Liver (tissue), 9 donors: ENCODE measurements around the gene PPP6R3. TPM values are rescaled to one million over a fixed set of nuclear protein-coding genes. Genes with fewer than 3 reads are reported as not detected.
A peak's percentile ranks its signal among the peaks of the same experiment; 100 is the strongest.
"Not testable (repeated sequence)": the region's sequence is repeated elsewhere in the genome, so short reads cannot be mapped to it uniquely, and the experiment has no call there.

Experiments
- DNase-seq: peaks from one replicate; pipeline ENCODE4 v3.0.0-alpha.2; 2017; ENCODE audit warnings: low spot score
- H3K27ac ChIP-seq, 2 donors: one replicate each; pipeline ENCODE4 v1.7.0; 2013; ENCODE audit warnings: inconsistent platforms in 2 of 2, low read length in 2 of 2, control low read depth in 1 of 2, low read depth in 1 of 2, mild to moderate bottlenecking in 1 of 2
- H3K27me3 ChIP-seq, 4 donors: one replicate each; pipeline versions ENCODE4 v1.6.1 to v1.7.0; 2013; ENCODE audit warnings: low read length in 3 of 4, inconsistent platforms in 1 of 4, mild to moderate bottlenecking in 1 of 4, moderate library complexity in 1 of 4; ENCODE audit not compliant: control insufficient read depth in 4 of 4, insufficient read depth in 4 of 4
- H3K36me3 ChIP-seq, 4 donors: one replicate each; pipeline versions ENCODE4 v1.6.1 to v1.7.0; 2013; ENCODE audit warnings: low read length in 3 of 4, mild to moderate bottlenecking in 3 of 4, low read depth in 1 of 4, moderate library complexity in 1 of 4; ENCODE audit not compliant: control insufficient read depth in 4 of 4, insufficient read depth in 3 of 4
- H3K4me1 ChIP-seq, 4 donors: one replicate each; pipeline versions ENCODE4 v1.6.1 to v1.7.0; 2013; ENCODE audit warnings: low read length in 3 of 4, mild to moderate bottlenecking in 3 of 4, moderate library complexity in 1 of 4; ENCODE audit not compliant: control insufficient read depth in 4 of 4, insufficient read depth in 4 of 4
- H3K4me3 ChIP-seq, 3 donors: one replicate each; pipeline versions ENCODE4 v1.6.1 to v1.7.0; 2013; ENCODE audit warnings: low read length in 3 of 3, control low read depth in 1 of 3, low read depth in 1 of 3, mild to moderate bottlenecking in 1 of 3
- H3K9ac ChIP-seq, 2 donors: one replicate each; pipeline ENCODE4 v1.7.0; 2013; ENCODE audit warnings: low read length in 2 of 2, mild to moderate bottlenecking in 2 of 2, moderate library complexity in 2 of 2, control low read depth in 1 of 2, low read depth in 1 of 2
- H3K9me3 ChIP-seq, 4 donors: one replicate each; pipeline versions ENCODE4 v1.6.1 to v1.7.0; 2013; ENCODE audit warnings: low read length in 3 of 4; ENCODE audit not compliant: control insufficient read depth in 4 of 4
- EGR1 ChIP-seq, 2 donors: IDR thresholded peaks; 2 replicates each; pipeline ENCODE4 v1.6.1; 2016 to 2018; ENCODE audit warnings: antibody characterized with exemption in 2 of 2, low read depth in 2 of 2
- FOXA1 ChIP-seq: IDR thresholded peaks from 2 replicates; pipeline ENCODE4 v1.6.1; 2016; ENCODE audit warnings: antibody characterized with exemption
- FOXA2 ChIP-seq: IDR thresholded peaks from 2 replicates; pipeline ENCODE4 v1.6.1; 2016; ENCODE audit warnings: antibody characterized with exemption
- GABPA ChIP-seq, 2 donors: IDR thresholded peaks in 1 of 2; conservative IDR thresholded peaks in 1 of 2; 2 replicates each; pipeline ENCODE4 v1.6.1; 2016; ENCODE audit warnings: antibody characterized with exemption in 2 of 2, mild to moderate bottlenecking in 1 of 2, moderate library complexity in 1 of 2
- HNF4A ChIP-seq, 2 donors: conservative IDR thresholded peaks; 2 replicates each; pipeline ENCODE4 v1.6.1; 2016; ENCODE audit warnings: antibody characterized with exemption in 2 of 2, mild to moderate bottlenecking in 2 of 2
- HNF4G ChIP-seq: IDR thresholded peaks from 2 replicates; pipeline ENCODE4 v1.6.1; 2016; ENCODE audit warnings: antibody characterized with exemption
- JUND ChIP-seq, 2 donors: IDR thresholded peaks; 2 replicates each; pipeline ENCODE4 v1.6.1; 2016; ENCODE audit warnings: antibody characterized with exemption in 2 of 2
- NR2F2 ChIP-seq: IDR thresholded peaks from 2 replicates; pipeline ENCODE4 v1.6.1; 2016; ENCODE audit warnings: antibody characterized with exemption
- RAD21 ChIP-seq, 2 donors: IDR thresholded peaks; 2 replicates each; pipeline ENCODE4 v1.6.1; 2016; ENCODE audit warnings: antibody characterized with exemption in 2 of 2, mild to moderate bottlenecking in 2 of 2
- RXRA ChIP-seq, 2 donors: IDR thresholded peaks; 2 replicates each; pipeline ENCODE4 v1.6.1; 2017 to 2018; ENCODE audit warnings: antibody characterized with exemption in 2 of 2, mild to moderate bottlenecking in 1 of 2
- SP1 ChIP-seq: IDR thresholded peaks from 2 replicates; pipeline ENCODE4 v1.6.1; 2018; ENCODE audit warnings: antibody characterized with exemption, mild to moderate bottlenecking
- TAF1 ChIP-seq: conservative IDR thresholded peaks from 2 replicates; pipeline ENCODE4 v1.6.1; 2016; ENCODE audit warnings: antibody characterized with exemption, mild to moderate bottlenecking
- YY1 ChIP-seq: IDR thresholded peaks from 2 replicates; pipeline ENCODE4 v1.6.1; 2016; ENCODE audit warnings: antibody characterized with exemption, mild to moderate bottlenecking
- WGBS: extraction: QIAGEN DNeasy Blood & Tissue Kit; methylation state at CpG from one replicate; pipeline ENCODE4 v1.1.7; 2013; 5-methylcytosine and 5-hydroxymethylcytosine counted together
- polyA plus RNA-seq, 2 donors: library from polyadenylated mRNA; stranded (reverse) in 1 of 2; unstranded in 1 of 2; fragments of 200-250 nt in 1 of 2; fragments of >200 nt in 1 of 2; fragmentation: Nextera tagmentation in 1 of 2; extraction: Ambion mirVana in 1 of 2; gene quantifications; one replicate each; pipeline versions ENCODE4 v1.2.1 to v1.2.3, GENCODE V29; 2013 to 2015
- total RNA-seq, 2 donors: library from RNA; depleted of rRNA; stranded (reverse); fragments of >200 nt; gene quantifications; one replicate each; pipeline ENCODE4 v1.2.3, GENCODE V29; 2014
- TF ChIP-seq, protein P1 (sequence below): fragments of 150-350 bp; IDR thresholded peaks from 2 replicates; pipeline ENCODE4 v1.5.1; 2017; ENCODE audit warnings: improper control_type of control experiment, low read depth, low read length; ENCODE audit not compliant: missing input control
- TF ChIP-seq, protein P2 (sequence below): IDR thresholded peaks from 2 replicates; pipeline ENCODE4 v1.6.1; 2016; ENCODE audit warnings: antibody characterized with exemption
- TF ChIP-seq, protein P3 (sequence below): IDR thresholded peaks from 2 replicates; pipeline ENCODE4 v1.6.1; 2016; ENCODE audit warnings: antibody characterized with exemption
- TF ChIP-seq, protein P4 (sequence below): IDR thresholded peaks from 2 replicates; pipeline ENCODE4 v1.6.1; 2016; ENCODE audit warnings: antibody characterized with exemption
- TF ChIP-seq, protein P5 (sequence below): IDR thresholded peaks from 2 replicates; pipeline ENCODE4 v1.6.1; 2016; ENCODE audit warnings: antibody characterized with exemption, mild to moderate bottlenecking
- donor health status: healthy.
- donor health status: healthy.
- donor health status: healthy.
- donor health status: healthy.
- donor health status: healthy.

PPP6R3 gene
- total and polyA plus RNA-seq, 4 donors = 12.3 to 101 (median 58.1) TPM

DNA sequence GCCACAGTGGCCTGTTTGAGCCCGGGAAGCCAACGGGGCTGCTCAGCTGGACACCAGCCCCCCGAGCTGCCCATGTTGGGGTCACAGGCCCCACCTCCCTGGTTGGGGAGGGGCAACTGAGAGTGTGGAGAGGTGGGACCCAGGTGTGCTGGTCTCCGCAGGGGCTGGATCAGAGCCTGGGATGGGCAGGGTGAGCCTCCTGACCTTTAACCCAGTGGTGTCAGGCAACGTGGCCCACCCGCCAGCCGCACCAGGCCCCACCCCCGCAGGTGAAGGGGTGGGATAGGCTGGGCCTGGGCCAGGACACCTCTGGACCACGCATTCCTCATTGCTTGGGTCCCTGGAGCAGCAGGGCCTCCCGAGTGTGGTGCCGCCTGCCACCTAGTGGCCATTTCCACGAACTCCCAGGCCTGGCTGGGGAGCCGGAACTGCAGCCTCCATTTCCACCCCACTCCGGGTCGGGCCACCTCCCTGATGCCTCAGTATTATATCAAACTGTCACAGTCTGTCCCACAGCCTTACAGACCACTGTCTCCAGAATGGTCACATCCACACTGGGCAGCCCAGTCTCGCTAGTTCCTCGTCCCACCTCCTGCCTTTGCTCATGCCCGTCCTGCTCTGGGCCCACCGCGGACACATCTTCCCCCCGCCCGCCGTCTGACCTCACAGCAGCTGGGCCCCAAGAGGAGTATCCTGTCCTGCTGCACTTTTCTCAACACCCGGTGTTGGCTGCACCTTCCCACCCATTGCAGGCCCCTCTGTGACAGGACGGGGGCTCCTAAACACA lies 13.3 kb upstream of the PPP6R3 start:
- H3K9me3 ChIP-seq = no peaks in the 10 kb centered on the region
- H3K4me1 ChIP-seq = no peaks in the 10 kb centered on the region
- H3K9ac ChIP-seq = no peak overlapping the region
- H3K4me3 ChIP-seq = no peak overlapping the region
- H3K27me3 ChIP-seq = no peaks in the 10 kb centered on the region
- peak; percentile 85 for DNase-seq
- peaks cover 6 to 40% (median 14%) of the 10 kb centered on the region in 4 donors for H3K36me3 ChIP-seq
- WGBS = 50% methylated on average over 25 of the region's 25 CpGs
- H3K27ac ChIP-seq = no peak overlapping the region
- TF ChIP-seq, protein P1, sequence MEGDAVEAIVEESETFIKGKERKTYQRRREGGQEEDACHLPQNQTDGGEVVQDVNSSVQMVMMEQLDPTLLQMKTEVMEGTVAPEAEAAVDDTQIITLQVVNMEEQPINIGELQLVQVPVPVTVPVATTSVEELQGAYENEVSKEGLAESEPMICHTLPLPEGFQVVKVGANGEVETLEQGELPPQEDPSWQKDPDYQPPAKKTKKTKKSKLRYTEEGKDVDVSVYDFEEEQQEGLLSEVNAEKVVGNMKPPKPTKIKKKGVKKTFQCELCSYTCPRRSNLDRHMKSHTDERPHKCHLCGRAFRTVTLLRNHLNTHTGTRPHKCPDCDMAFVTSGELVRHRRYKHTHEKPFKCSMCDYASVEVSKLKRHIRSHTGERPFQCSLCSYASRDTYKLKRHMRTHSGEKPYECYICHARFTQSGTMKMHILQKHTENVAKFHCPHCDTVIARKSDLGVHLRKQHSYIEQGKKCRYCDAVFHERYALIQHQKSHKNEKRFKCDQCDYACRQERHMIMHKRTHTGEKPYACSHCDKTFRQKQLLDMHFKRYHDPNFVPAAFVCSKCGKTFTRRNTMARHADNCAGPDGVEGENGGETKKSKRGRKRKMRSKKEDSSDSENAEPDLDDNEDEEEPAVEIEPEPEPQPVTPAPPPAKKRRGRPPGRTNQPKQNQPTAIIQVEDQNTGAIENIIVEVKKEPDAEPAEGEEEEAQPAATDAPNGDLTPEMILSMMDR = peak; percentile 94
- TF ChIP-seq RAD21 (IDR thresholded peaks at IDR 0.05) (peak; percentile 85 to 92), YY1 (no peak)

DNA sequence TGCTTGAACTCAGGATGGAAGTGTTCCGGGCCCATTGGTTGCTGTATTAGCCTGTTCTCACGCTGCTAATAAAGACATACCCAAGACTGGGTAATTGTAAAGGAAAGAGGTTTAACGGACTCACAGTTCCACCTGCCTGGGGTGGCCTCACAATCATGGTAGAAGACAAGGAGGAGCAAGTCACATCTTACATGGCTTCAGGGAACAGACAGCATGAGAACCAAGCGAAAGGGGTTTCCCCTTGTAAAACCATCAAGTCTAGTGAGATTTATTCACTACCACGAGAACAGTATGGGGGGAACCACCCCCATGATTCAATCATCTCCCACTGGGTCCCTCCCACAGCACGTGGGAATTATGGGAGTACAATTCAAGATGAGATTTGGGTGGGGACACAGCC lies 12.6 kb upstream of the PPP6R3 start:
- not testable (repeated sequence) for H3K4me3 ChIP-seq, H3K27ac ChIP-seq, H3K9ac ChIP-seq, DNase-seq, H3K4me1 ChIP-seq, H3K27me3 ChIP-seq, H3K9me3 ChIP-seq
- 88% methylated on average over 6 of the region's 6 CpGs for WGBS
- H3K36me3 ChIP-seq = peaks cover 6 to 33% (median 11%) of the 10 kb centered on the region in 4 donors

DNA sequence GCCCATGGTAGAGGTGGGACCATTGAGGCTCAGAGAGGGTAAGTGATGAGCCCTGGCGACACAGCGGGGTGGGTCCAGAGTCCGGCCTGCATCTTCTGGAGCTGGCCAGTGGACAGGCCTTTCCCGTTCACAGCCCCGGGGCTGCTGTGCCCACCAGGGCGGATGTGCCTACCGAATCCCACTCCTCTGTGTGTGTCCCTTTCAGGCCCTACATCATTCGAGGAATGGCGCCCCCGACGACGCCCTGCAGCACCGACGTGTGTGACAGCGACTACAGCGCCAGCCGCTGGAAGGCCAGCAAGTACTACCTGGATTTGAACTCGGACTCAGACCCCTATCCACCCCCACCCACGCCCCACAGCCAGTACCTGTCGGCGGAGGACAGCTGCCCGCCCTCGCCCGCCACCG lies 11.9 kb upstream of the PPP6R3 start:
- Histone ChIP-seq H3K9ac (no peak overlapping the region), H3K9me3 (no peaks in the 10 kb centered on the region), H3K4me3 (no peak overlapping the region), H3K27ac (no peak overlapping the region), H3K36me3 (peaks cover 6 to 31% (median 11%) of the 10 kb centered on the region in 4 donors), H3K4me1 (no peaks in the 10 kb centered on the region), H3K27me3 (no peaks in the 10 kb centered on the region)
- TF ChIP-seq YY1 (no peak), HNF4G (no peak), FOXA1 (no peak), GABPA (IDR thresholded peaks at IDR 0.05 in 1 of 2, conservative IDR thresholded peaks at IDR 0.05 in 1 of 2) (no peak), FOXA2 (no peak), JUND (IDR thresholded peaks at IDR 0.05) (no peak), TAF1 (no peak), NR2F2 (no peak), RAD21 (IDR thresholded peaks at IDR 0.05) (no peak), RXRA (IDR thresholded peaks at IDR 0.05) (no peak), HNF4A (conservative IDR thresholded peaks at IDR 0.05) (no peak), EGR1 (IDR thresholded peaks at IDR 0.05; ENCODE audit: low read depth in 2 of 2) (no peak), SP1 (no peak)
- TF ChIP-seq, protein P2, sequence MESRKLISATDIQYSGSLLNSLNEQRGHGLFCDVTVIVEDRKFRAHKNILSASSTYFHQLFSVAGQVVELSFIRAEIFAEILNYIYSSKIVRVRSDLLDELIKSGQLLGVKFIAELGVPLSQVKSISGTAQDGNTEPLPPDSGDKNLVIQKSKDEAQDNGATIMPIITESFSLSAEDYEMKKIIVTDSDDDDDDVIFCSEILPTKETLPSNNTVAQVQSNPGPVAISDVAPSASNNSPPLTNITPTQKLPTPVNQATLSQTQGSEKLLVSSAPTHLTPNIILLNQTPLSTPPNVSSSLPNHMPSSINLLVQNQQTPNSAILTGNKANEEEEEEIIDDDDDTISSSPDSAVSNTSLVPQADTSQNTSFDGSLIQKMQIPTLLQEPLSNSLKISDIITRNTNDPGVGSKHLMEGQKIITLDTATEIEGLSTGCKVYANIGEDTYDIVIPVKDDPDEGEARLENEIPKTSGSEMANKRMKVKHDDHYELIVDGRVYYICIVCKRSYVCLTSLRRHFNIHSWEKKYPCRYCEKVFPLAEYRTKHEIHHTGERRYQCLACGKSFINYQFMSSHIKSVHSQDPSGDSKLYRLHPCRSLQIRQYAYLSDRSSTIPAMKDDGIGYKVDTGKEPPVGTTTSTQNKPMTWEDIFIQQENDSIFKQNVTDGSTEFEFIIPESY = no peak
- TF ChIP-seq, protein P3, sequence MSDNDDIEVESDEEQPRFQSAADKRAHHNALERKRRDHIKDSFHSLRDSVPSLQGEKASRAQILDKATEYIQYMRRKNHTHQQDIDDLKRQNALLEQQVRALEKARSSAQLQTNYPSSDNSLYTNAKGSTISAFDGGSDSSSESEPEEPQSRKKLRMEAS = no peak
- TF ChIP-seq, protein P1 = no peak
- TF ChIP-seq, protein P4, sequence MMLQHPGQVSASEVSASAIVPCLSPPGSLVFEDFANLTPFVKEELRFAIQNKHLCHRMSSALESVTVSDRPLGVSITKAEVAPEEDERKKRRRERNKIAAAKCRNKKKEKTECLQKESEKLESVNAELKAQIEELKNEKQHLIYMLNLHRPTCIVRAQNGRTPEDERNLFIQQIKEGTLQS = no peak
- TF ChIP-seq, protein P5, sequence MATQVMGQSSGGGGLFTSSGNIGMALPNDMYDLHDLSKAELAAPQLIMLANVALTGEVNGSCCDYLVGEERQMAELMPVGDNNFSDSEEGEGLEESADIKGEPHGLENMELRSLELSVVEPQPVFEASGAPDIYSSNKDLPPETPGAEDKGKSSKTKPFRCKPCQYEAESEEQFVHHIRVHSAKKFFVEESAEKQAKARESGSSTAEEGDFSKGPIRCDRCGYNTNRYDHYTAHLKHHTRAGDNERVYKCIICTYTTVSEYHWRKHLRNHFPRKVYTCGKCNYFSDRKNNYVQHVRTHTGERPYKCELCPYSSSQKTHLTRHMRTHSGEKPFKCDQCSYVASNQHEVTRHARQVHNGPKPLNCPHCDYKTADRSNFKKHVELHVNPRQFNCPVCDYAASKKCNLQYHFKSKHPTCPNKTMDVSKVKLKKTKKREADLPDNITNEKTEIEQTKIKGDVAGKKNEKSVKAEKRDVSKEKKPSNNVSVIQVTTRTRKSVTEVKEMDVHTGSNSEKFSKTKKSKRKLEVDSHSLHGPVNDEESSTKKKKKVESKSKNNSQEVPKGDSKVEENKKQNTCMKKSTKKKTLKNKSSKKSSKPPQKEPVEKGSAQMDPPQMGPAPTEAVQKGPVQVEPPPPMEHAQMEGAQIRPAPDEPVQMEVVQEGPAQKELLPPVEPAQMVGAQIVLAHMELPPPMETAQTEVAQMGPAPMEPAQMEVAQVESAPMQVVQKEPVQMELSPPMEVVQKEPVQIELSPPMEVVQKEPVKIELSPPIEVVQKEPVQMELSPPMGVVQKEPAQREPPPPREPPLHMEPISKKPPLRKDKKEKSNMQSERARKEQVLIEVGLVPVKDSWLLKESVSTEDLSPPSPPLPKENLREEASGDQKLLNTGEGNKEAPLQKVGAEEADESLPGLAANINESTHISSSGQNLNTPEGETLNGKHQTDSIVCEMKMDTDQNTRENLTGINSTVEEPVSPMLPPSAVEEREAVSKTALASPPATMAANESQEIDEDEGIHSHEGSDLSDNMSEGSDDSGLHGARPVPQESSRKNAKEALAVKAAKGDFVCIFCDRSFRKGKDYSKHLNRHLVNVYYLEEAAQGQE = no peak
- WGBS = 94% methylated on average over 25 of the region's 25 CpGs
- no peak for DNase-seq
